Smooth muscle cell (in vitro differentiated cells): ENCODE data around the gene ACOT4. TPM values are rescaled to one million over a fixed set of nuclear protein-coding genes. Genes with fewer than 3 reads are reported as not detected.

ENCODE experiments used
- DNase-seq: peaks from one replicate; lab custom pipeline; 2025; ENCODE audit not compliant: unreplicated experiment; lab: John Stamatoyannopoulos, UW
- H2AFZ ChIP-seq: fragments of 200-600 bp; sonication (generic); 2 replicates; pipeline ENCODE4 v1.6.0; 2016; ENCODE audit warnings: antibody characterized with exemption, low read depth, mild to moderate bottlenecking
- H3F3A ChIP-seq: fragments of 200-600 bp; sonication (generic); 2 replicates; pipeline ENCODE4 v1.6.0; 2017; ENCODE audit warnings: antibody characterized with exemption, low read depth
- H3K27ac ChIP-seq: fragments of 200-600 bp; sonication (generic); 2 replicates; pipeline ENCODE4 v1.5.1; 2016; ENCODE audit warnings: low read depth, mild to moderate bottlenecking
- H3K27me3 ChIP-seq: fragments of 200-600 bp; sonication (generic); 2 replicates; pipeline ENCODE4 v1.6.1; 2016; ENCODE audit warnings: low read depth, mild to moderate bottlenecking
- H3K36me3 ChIP-seq: fragments of 200-600 bp; sonication (generic); 2 replicates; pipeline ENCODE4 v1.5.1; 2016; ENCODE audit warnings: low read depth
- H3K4me1 ChIP-seq: fragments of 200-600 bp; sonication (generic); 2 replicates; pipeline ENCODE4 v1.5.1; 2016; ENCODE audit warnings: low read depth
- H3K4me2 ChIP-seq: fragments of 200-600 bp; sonication (generic); 2 replicates; pipeline ENCODE4 v1.6.0; 2016; ENCODE audit warnings: mild to moderate bottlenecking
- H3K4me3 ChIP-seq: fragments of 200-600 bp; sonication (generic); 2 replicates; pipeline ENCODE4 v1.5.1; 2016; ENCODE audit warnings: mild to moderate bottlenecking
- H3K79me2 ChIP-seq: fragments of 200-600 bp; sonication (generic); 2 replicates; pipeline ENCODE4 v1.6.0; 2016; ENCODE audit warnings: low read depth, mild to moderate bottlenecking
- H3K9ac ChIP-seq: fragments of 200-600 bp; sonication (generic); 2 replicates; pipeline ENCODE4 v1.6.0; 2016; ENCODE audit warnings: low read depth
- H3K9me3 ChIP-seq: fragments of 200-600 bp; sonication (generic); replicated peaks from 2 replicates; pipeline ENCODE4 v1.5.1; 2016; ENCODE audit warnings: low read depth
- H4K20me1 ChIP-seq: fragments of 200-600 bp; sonication (generic); 2 replicates; pipeline ENCODE4 v1.6.0; 2016; ENCODE audit warnings: low read depth
- CTCF ChIP-seq: fragments of 200-600 bp; sonication (generic); IDR thresholded peaks from 2 replicates; pipeline ENCODE4 v1.5.1; 2017; ENCODE audit warnings: borderline replicate concordance, mild to moderate bottlenecking, antibody characterized with exemption; ENCODE audit not compliant: insufficient read depth, poor library complexity, severe bottlenecking
- WGBS: methylation state at CpG from one replicate; pipeline ENCODE4 v1.1.7; 2016; ENCODE audit warnings: low lambda C conversion rate; 5-methylcytosine and 5-hydroxymethylcytosine counted together
- polyA plus RNA-seq: library from polyadenylated mRNA; unstranded; fragments of >200 nt; fragmentation: Nextera tagmentation; extraction: Ambion mirVana; gene quantifications from 2 replicates; pipeline ENCODE4 v1.2.1, GENCODE V29; 2016
- total RNA-seq: library from RNA; depleted of rRNA; stranded (reverse); fragments of >200 nt; gene quantifications from 2 replicates; pipeline ENCODE4 v1.2.3, GENCODE V29; 2014

ACOT4 gene
- total and polyA plus RNA-seq, 2 experiments from 2014 or later = 0.94 to 1.0 TPM

DNA sequence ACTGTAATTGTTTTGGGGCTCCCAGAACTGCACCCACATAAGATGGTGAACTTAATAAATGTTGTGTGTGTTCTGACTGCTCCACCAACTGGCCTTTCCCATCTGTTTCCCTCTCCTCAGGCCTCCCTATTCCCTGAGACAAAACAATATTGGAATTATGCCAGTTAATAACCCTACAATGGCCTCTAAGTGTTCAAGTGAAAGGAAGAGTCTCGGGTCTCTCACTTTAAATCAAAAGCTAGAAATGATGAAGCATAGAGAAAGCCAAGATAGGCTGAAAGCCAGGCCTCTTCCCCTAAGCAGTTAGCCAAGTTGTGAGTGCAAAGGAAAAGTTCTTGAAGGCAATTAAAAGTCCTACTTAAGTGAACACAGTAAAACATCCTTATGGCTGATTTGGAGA lies 34.0 kb downstream of the ACOT4 start:
- Histone ChIP-seq H3K27me3 (no peaks in the 10 kb centered on the region), H3K36me3 (no peaks in the 10 kb centered on the region), H3K9me3 (no peaks in the 10 kb centered on the region), H3K27ac (no peak overlapping the region), H3K4me2 (no peak overlapping the region), H3F3A (no peaks in the 10 kb centered on the region), H3K79me2 (no peaks in the 10 kb centered on the region), H3K4me1 (no peaks in the 10 kb centered on the region), H2AFZ (no peak overlapping the region), H4K20me1 (no peaks in the 10 kb centered on the region), H3K9ac (no peak overlapping the region), H3K4me3 (no peak overlapping the region)
- DNase-seq = no peak
- no peak for TF ChIP-seq CTCF
- 89% methylated on average over 1 of the region's 1 CpG for WGBS

GRCh38 chr14:73627151-73627558 lies 35.5 kb downstream of the ACOT4 start:
- Histone ChIP-seq H3K27ac (no peak overlapping the region), H3K79me2 (no peaks in the 10 kb centered on the region), H3K36me3 (no peaks in the 10 kb centered on the region), H3K4me2 (no peak overlapping the region), H2AFZ (no peak overlapping the region), H3K9me3 (no peaks in the 10 kb centered on the region), H3K4me3 (no peak overlapping the region), H4K20me1 (no peaks in the 10 kb centered on the region), H3F3A (no peaks in the 10 kb centered on the region), H3K4me1 (no peaks in the 10 kb centered on the region), H3K9ac (no peak overlapping the region), H3K27me3 (no peaks in the 10 kb centered on the region)
- DNase-seq = no peak
- WGBS = 91% methylated on average over 2 of the region's 2 CpGs
- TF ChIP-seq CTCF = no peak

GRCh38 chr14:73630009-73630780 lies 38.5 kb downstream of the ACOT4 start:
- no peak for DNase-seq
- Histone ChIP-seq H3K4me2 (no peak overlapping the region), H3K27ac (no peak overlapping the region), H4K20me1 (no peaks in the 10 kb centered on the region), H3K9me3 (no peaks in the 10 kb centered on the region), H3K4me1 (peaks cover 9% of the 10 kb centered on the region), H2AFZ (peak overlapping the region; percentile 32), H3K36me3 (no peaks in the 10 kb centered on the region), H3F3A (no peaks in the 10 kb centered on the region), H3K27me3 (peaks cover 23% of the 10 kb centered on the region), H3K79me2 (no peaks in the 10 kb centered on the region), H3K9ac (no peak overlapping the region), H3K4me3 (no peak overlapping the region)
- 44% methylated on average over 10 of the region's 10 CpGs for WGBS
- TF ChIP-seq CTCF = no peak
